ENCODE data around the gene SUPT3H.

GRCh38 chr6:45069091-45069490, 308.6 kb downstream of the SUPT3H start:
- no peak for TF ChIP-seq CTCF (IDR thresholded peaks at IDR 0.05)
- no peak for TF ChIP-seq POLR2A (IDR thresholded peaks at IDR 0.05)
